ENCODE data around the gene MYH6. TPM values are rescaled to one million over a fixed set of nuclear protein-coding genes. Genes with fewer than 3 reads are reported as not detected.
"Not testable (repeated sequence)": the region's sequence is repeated elsewhere in the genome, so short reads cannot be mapped to it uniquely, and the experiment has no call there.

MYH6 gene
- total RNA-seq, 1 experiment from 2014 or later: not detected

DNA sequence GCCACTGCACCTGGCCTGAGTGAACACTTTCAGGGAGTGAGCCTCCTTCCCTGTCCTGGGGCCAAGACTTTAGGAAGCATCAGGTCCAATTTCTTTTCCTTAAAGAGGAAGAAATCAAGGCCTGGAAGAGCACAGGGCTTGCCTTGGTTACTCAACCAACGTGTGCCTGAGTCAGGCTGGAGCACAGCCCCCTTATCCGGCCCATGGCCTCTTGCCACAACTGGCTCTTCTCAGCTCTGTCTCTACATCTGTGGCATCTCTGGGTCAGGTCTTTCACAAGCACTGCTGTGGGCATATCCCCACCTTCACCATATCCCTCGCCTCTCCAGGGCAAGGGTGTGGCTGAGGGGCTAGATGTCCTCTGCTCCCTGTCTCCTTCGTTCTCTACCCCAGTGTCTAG lies 6.8 kb downstream of the MYH6 start:
- H3K4me1 ChIP-seq (ENCODE audit: insufficient read depth, low read length, poor library complexity, severe bottlenecking): no peaks in the 10 kb centered on the region
- no TSS peak for BruUV-seq (replicated peaks)
- intact Hi-C loops (cut with micrococcal nuclease; ENCODE audit: unreplicated experiment): no loop called here
- H3K4me3 ChIP-seq (ENCODE audit: low read depth, low read length, poor library complexity, severe bottlenecking): no peak overlapping the region
- TF ChIP-seq EZH2 (IDR thresholded peaks at IDR 0.05; ENCODE audit: borderline replicate concordance, low read depth, low read length, poor library complexity, severe bottlenecking): no peak
- TF ChIP-seq, protein P1, sequence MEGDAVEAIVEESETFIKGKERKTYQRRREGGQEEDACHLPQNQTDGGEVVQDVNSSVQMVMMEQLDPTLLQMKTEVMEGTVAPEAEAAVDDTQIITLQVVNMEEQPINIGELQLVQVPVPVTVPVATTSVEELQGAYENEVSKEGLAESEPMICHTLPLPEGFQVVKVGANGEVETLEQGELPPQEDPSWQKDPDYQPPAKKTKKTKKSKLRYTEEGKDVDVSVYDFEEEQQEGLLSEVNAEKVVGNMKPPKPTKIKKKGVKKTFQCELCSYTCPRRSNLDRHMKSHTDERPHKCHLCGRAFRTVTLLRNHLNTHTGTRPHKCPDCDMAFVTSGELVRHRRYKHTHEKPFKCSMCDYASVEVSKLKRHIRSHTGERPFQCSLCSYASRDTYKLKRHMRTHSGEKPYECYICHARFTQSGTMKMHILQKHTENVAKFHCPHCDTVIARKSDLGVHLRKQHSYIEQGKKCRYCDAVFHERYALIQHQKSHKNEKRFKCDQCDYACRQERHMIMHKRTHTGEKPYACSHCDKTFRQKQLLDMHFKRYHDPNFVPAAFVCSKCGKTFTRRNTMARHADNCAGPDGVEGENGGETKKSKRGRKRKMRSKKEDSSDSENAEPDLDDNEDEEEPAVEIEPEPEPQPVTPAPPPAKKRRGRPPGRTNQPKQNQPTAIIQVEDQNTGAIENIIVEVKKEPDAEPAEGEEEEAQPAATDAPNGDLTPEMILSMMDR (conservative IDR thresholded peaks at IDR 0.05; ENCODE audit: low read depth, low read length): no peak
- no peak for DNase-seq (ENCODE audit: low spot score)
- no peak overlapping the region for H3K27ac ChIP-seq (ENCODE audit: low read depth, low read length, poor library complexity, severe bottlenecking)
- H3K27me3 ChIP-seq (replicated peaks; ENCODE audit: insufficient read depth, low read depth, low read length, poor library complexity): peaks cover 10% of the 10 kb centered on the region
- ChIA-PET CTCF (no interaction called here), POLR2A (ENCODE audit: low non-redundant PET) (no interaction called here)
- H3K9me3 ChIP-seq (ENCODE audit: low read depth, low read length, poor library complexity, severe bottlenecking): no peaks in the 10 kb centered on the region
- no peaks in the 10 kb centered on the region for H3K36me3 ChIP-seq (ENCODE audit: insufficient read depth, low read length, poor library complexity, severe bottlenecking)

DNA sequence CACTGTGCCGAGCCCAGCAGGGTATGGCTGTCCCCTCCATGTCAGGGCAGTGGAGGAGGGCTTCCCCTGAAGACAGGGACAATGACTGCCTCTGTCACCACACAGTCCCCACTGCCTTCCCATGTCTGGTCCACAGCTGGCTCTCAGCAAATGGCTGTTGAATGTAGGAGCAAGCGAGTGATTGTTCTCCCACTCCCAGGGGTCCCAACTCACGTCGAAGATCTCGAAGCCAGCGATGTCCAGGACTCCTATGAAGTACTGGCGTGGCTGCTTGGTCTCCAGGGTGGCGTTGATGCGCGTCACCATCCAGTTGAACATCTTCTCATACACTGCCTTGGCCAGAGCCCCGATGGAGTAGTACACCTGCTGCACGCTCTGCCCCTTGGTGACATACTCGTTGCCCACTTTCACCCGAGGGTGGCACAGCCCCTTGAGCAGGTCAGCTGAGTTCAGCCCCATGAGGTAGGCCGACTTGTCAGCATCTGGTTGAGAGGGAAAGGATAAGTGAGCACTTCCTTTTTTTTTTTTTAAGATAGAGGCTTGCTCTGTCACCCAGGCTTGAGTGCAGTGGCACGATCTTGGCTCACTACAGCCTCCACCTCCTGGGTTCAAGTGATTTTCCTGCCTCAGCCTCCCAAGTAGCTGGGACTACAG lies 7.5 kb downstream of the MYH6 start:
- POLR2A ChIA-PET (ENCODE audit: low non-redundant PET); H3K27ac ChIP-seq (ENCODE audit: low read depth, low read length, poor library complexity, severe bottlenecking); H3K9me3 ChIP-seq (ENCODE audit: low read depth, low read length, poor library complexity, severe bottlenecking); H3K36me3 ChIP-seq (ENCODE audit: insufficient read depth, low read length, poor library complexity, severe bottlenecking); intact Hi-C loops (cut with micrococcal nuclease; ENCODE audit: unreplicated experiment); DNase-seq (ENCODE audit: low spot score); H3K4me3 ChIP-seq (ENCODE audit: low read depth, low read length, poor library complexity, severe bottlenecking); H3K27me3 ChIP-seq (replicated peaks; ENCODE audit: insufficient read depth, low read depth, low read length, poor library complexity); CTCF ChIA-PET; BruUV-seq (replicated peaks); H3K4me1 ChIP-seq (ENCODE audit: insufficient read depth, low read length, poor library complexity, severe bottlenecking): not testable (repeated sequence)

DNA sequence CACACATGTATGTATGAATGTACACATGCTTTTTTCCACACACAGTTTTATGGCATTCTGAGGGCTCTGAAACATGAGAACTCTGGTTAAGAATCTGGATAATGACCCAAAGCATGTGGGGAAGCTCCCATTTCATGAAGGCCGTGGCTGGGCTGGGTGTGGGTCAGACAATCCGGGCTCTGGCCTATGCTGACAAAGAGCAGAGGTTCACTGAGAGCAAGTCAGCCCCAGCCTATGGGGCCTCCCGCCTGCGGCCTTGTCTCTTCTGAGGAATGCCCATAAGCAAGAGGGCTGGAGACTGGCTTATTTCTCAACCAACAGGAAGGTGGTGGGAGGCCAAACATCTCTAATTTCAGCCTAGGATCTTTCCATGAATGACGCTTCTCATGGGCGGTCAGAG lies 8.5 kb downstream of the MYH6 start:
- Histone ChIP-seq H3K9me3 (ENCODE audit: low read depth, low read length, poor library complexity, severe bottlenecking) (no peaks in the 10 kb centered on the region), H3K27me3 (replicated peaks; ENCODE audit: insufficient read depth, low read depth, low read length, poor library complexity) (peaks cover 10% of the 10 kb centered on the region), H3K27ac (ENCODE audit: low read depth, low read length, poor library complexity, severe bottlenecking) (no peak overlapping the region), H3K4me1 (ENCODE audit: insufficient read depth, low read length, poor library complexity, severe bottlenecking) (no peaks in the 10 kb centered on the region), H3K4me3 (ENCODE audit: low read depth, low read length, poor library complexity, severe bottlenecking) (no peak overlapping the region), H3K36me3 (ENCODE audit: insufficient read depth, low read length, poor library complexity, severe bottlenecking) (no peaks in the 10 kb centered on the region)
- intact Hi-C loops (cut with micrococcal nuclease; ENCODE audit: unreplicated experiment): no loop called here
- no peak for TF ChIP-seq EZH2 (IDR thresholded peaks at IDR 0.05; ENCODE audit: borderline replicate concordance, low read depth, low read length, poor library complexity, severe bottlenecking)
- TF ChIP-seq, protein P1 (conservative IDR thresholded peaks at IDR 0.05; ENCODE audit: low read depth, low read length): no peak
- no TSS peak for BruUV-seq (replicated peaks)
- no peak for DNase-seq (ENCODE audit: low spot score)
- ChIA-PET CTCF (no interaction called here), POLR2A (ENCODE audit: low non-redundant PET) (no interaction called here)

DNA sequence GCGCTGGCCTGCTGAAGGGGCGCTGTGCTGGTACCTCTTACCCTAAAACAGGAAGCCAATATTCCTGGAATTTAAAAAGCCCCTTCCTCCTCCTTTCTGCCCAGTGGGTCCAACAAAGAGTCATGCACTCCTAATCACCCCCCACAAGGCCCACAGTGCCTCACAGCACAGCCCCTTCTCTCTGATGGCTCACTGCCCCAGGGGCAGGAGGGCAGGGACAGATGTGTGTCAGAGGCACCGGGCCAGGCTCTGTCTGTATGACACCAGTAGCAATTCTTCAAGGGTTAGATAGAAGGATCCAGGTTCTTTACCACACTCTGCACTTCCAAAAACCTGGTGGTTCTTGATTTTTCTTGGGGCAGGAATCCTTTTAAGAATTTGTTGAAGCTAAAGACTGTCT lies 8.9 kb downstream of the MYH6 start:
- BruUV-seq (replicated peaks): no TSS peak
- POLR2A ChIA-PET (ENCODE audit: low non-redundant PET): no interaction called here
- intact Hi-C loops (cut with micrococcal nuclease; ENCODE audit: unreplicated experiment): no loop called here
- CTCF ChIA-PET: no interaction called here
- Histone ChIP-seq H3K4me1 (ENCODE audit: insufficient read depth, low read length, poor library complexity, severe bottlenecking) (no peaks in the 10 kb centered on the region), H3K4me3 (ENCODE audit: low read depth, low read length, poor library complexity, severe bottlenecking) (no peak overlapping the region), H3K27me3 (replicated peaks; ENCODE audit: insufficient read depth, low read depth, low read length, poor library complexity) (peaks cover 10% of the 10 kb centered on the region), H3K36me3 (ENCODE audit: insufficient read depth, low read length, poor library complexity, severe bottlenecking) (no peaks in the 10 kb centered on the region), H3K9me3 (ENCODE audit: low read depth, low read length, poor library complexity, severe bottlenecking) (no peaks in the 10 kb centered on the region), H3K27ac (ENCODE audit: low read depth, low read length, poor library complexity, severe bottlenecking) (no peak overlapping the region)
- no peak for TF ChIP-seq EZH2 (IDR thresholded peaks at IDR 0.05; ENCODE audit: borderline replicate concordance, low read depth, low read length, poor library complexity, severe bottlenecking)
- TF ChIP-seq, protein P1 (conservative IDR thresholded peaks at IDR 0.05; ENCODE audit: low read depth, low read length): no peak
- no peak for DNase-seq (ENCODE audit: low spot score)

Data from A673 (cell line).